ENCODE data around the gene VTI1B. TPM values are rescaled to one million over a fixed set of nuclear protein-coding genes. Genes with fewer than 3 reads are reported as not detected.
A peak's percentile ranks its signal among the peaks of the same experiment; 100 is the strongest.
"Not testable (repeated sequence)": the region's sequence is repeated elsewhere in the genome, so short reads cannot be mapped to it uniquely, and the experiment has no call there.

VTI1B gene
- total and polyA plus RNA-seq, 2 experiments from 2014 or later: 55.0 to 115 TPM

- Histone ChIP-seq H3K79me2 (no peaks in the 10 kb centered on the region), H3K9me2 (replicated peaks; ENCODE audit: insufficient read depth) (no peaks in the 10 kb centered on the region), H3K36me3 (replicated peaks; ENCODE audit: insufficient read depth, low read depth) (no peaks in the 10 kb centered on the region), H3K9me3 (ENCODE audit: low read depth) (no peaks in the 10 kb centered on the region), H3K27ac (no peak overlapping the region), H3K4me2 (no peak overlapping the region), H4K20me1 (ENCODE audit: insufficient read depth, poor library complexity, severe bottlenecking) (no peaks in the 10 kb centered on the region), H3K4me1 (ENCODE audit: insufficient read depth) (peaks cover 1% of the 10 kb centered on the region), H3K4me3 (no peak overlapping the region), H2AFZ (no peak overlapping the region), H3K27me3 (no peaks in the 10 kb centered on the region)
- WGBS (ENCODE audit: low lambda C conversion rate, missing lambda C conversion rate): 0% methylated on average over 3 of the region's 3 CpGs
- no peak for TF ChIP-seq EZH2phosphoT487 (IDR thresholded peaks at IDR 0.05; ENCODE audit: low read depth, severe bottlenecking, unreplicated experiment)
- TF ChIP-seq CTCF (IDR thresholded peaks at IDR 0.05; ENCODE audit: poor library complexity): peak; percentile 73
- peak; percentile 56 for DNase-seq (ENCODE audit: low spot score)
These were observed 30.2 kb upstream of the VTI1B start for GRCh38 chr14:67704484-67705089.

- H2AFZ ChIP-seq: no peak overlapping the region
- no peaks in the 10 kb centered on the region for H3K9me2 ChIP-seq (replicated peaks; ENCODE audit: insufficient read depth)
- TF ChIP-seq EZH2 (IDR thresholded peaks at IDR 0.05; ENCODE audit: borderline replicate concordance): no peak
- TF ChIP-seq CTCF (IDR thresholded peaks at IDR 0.05; ENCODE audit: poor library complexity): no peak
- TF ChIP-seq EZH2phosphoT487 (IDR thresholded peaks at IDR 0.05; ENCODE audit: low read depth, severe bottlenecking, unreplicated experiment): no peak
- 63% methylated on average over 3 of the region's 3 CpGs for WGBS (ENCODE audit: low lambda C conversion rate, missing lambda C conversion rate)
- H3K27me3 ChIP-seq: no peaks in the 10 kb centered on the region
- no peak overlapping the region for H3K4me2 ChIP-seq
- H3K79me2 ChIP-seq: no peaks in the 10 kb centered on the region
- H4K20me1 ChIP-seq (ENCODE audit: insufficient read depth, poor library complexity, severe bottlenecking): no peaks in the 10 kb centered on the region
- no peaks in the 10 kb centered on the region for H3K4me1 ChIP-seq (ENCODE audit: insufficient read depth)
- no peak for DNase-seq (ENCODE audit: low spot score)
- H3K36me3 ChIP-seq (replicated peaks; ENCODE audit: insufficient read depth, low read depth): no peaks in the 10 kb centered on the region
- H3K9me3 ChIP-seq (ENCODE audit: low read depth): no peaks in the 10 kb centered on the region
- no peak overlapping the region for H3K4me3 ChIP-seq
- no peak overlapping the region for H3K27ac ChIP-seq
These were observed 29.6 kb upstream of the VTI1B start for GRCh38 chr14:67703997-67704396.

- not testable (repeated sequence) for H3K36me3 ChIP-seq (replicated peaks; ENCODE audit: insufficient read depth, low read depth); H3K27ac ChIP-seq; H3K9me2 ChIP-seq (replicated peaks; ENCODE audit: insufficient read depth); H3K27me3 ChIP-seq; H3K79me2 ChIP-seq; H3K9me3 ChIP-seq (ENCODE audit: low read depth); H3K4me2 ChIP-seq; H3K4me1 ChIP-seq (ENCODE audit: insufficient read depth); H3K4me3 ChIP-seq; DNase-seq (ENCODE audit: low spot score); H2AFZ ChIP-seq; H4K20me1 ChIP-seq (ENCODE audit: insufficient read depth, poor library complexity, severe bottlenecking)
- 86% methylated on average over 8 of the region's 8 CpGs for WGBS (ENCODE audit: low lambda C conversion rate, missing lambda C conversion rate)
These were observed 27.1 kb upstream of the VTI1B start, which contains the start of gene RDH12 for GRCh38 chr14:67701492-67701891. RDH12 (plus strand) TSS chr14:67701886; CDS start chr14:67722643, 20,757 bp downstream.

- Histone ChIP-seq H3K36me3 (replicated peaks; ENCODE audit: insufficient read depth, low read depth) (no peaks in the 10 kb centered on the region), H3K9me2 (replicated peaks; ENCODE audit: insufficient read depth) (no peaks in the 10 kb centered on the region), H4K20me1 (ENCODE audit: insufficient read depth, poor library complexity, severe bottlenecking) (peaks cover 5% of the 10 kb centered on the region), H3K27ac (no peak overlapping the region), H2AFZ (no peak overlapping the region), H3K9me3 (ENCODE audit: low read depth) (no peaks in the 10 kb centered on the region), H3K4me3 (no peak overlapping the region), H3K79me2 (peaks cover 11% of the 10 kb centered on the region), H3K4me2 (no peak overlapping the region), H3K27me3 (no peaks in the 10 kb centered on the region), H3K4me1 (ENCODE audit: insufficient read depth) (peaks cover 12% of the 10 kb centered on the region)
- WGBS (ENCODE audit: low lambda C conversion rate, missing lambda C conversion rate): 82% methylated on average over 1 of the region's 1 CpG
- TF ChIP-seq EZH2phosphoT487 (IDR thresholded peaks at IDR 0.05; ENCODE audit: low read depth, severe bottlenecking, unreplicated experiment) (no peak), CTCF (IDR thresholded peaks at IDR 0.05; ENCODE audit: poor library complexity) (no peak), EZH2 (IDR thresholded peaks at IDR 0.05; ENCODE audit: borderline replicate concordance) (no peak)
- DNase-seq (ENCODE audit: low spot score): no peak
These were observed 23.7 kb upstream of the VTI1B start for GRCh38 chr14:67698179-67698578.
